ENCODE results near the gene TECPR2. TPM values are rescaled to one million over a fixed set of nuclear protein-coding genes. Genes with fewer than 3 reads are reported as not detected.

Gene TECPR2
- total and polyA plus RNA-seq, 10 of the 15 experiments (the other 5 are each of a cell fraction or from before 2014, with no cell fraction given): 0.15 to 10.0 (median 3.0) TPM

DNA sequence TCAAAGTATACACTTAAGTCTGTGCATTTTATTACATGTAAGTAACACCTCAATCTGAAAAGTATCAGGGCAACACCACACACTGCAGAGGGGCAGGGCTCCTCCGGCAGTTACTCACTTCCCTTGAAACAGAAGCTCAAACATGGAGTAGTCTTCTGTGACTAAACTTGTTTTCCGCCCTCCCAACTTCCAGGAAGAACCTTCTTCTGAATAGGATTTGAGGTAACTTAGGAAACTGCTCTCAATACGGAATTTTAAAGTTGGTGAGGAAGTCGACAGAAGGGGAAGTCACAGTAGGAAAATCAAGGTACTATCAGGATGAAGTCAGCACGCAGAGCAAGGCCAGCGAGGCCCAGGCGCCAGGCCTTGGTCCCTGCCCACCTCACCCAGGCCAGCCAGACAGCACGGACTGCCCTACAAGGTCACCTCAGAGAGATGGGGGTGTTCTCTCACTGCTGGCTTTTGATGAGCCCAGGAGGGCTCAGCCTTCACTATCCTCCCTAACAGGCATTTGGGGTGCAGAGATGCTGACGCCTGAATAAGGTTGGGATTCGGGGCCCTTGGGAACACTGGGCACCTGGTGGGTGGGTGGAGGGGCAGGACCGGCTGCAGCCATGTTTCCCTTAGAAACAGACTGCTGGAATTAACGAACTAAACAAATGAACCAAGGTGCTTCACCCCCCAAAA is 141.0 kb downstream of the TECPR2 start:
- no peaks in the 10 kb centered on the region for H3K27me3 ChIP-seq (replicated peaks in 1 of 2; ENCODE audit: control insufficient read depth in 2 of 2, insufficient read depth in 2 of 2, low read length in 1 of 2)
- ChIA-PET POLR2A (no interaction called here), SMC1A (ENCODE audit: uncharacterized antibody, unreplicated experiment) (no interaction called here), RAD21 (ENCODE audit: unreplicated experiment) (no interaction called here), CTCF (no interaction called here)
- no peak for FAIRE-seq
- 39% methylated on average over 12 of the region's 12 CpGs for WGBS (ENCODE audit: insufficient coverage, insufficient replicate concordance, low lambda C conversion rate, missing lambda C conversion rate)
- H3K27ac ChIP-seq (ENCODE audit: control insufficient read depth, insufficient read depth): no peak overlapping the region
- H3K9ac ChIP-seq (ENCODE audit: control insufficient read depth, insufficient read depth, low read length): no peak overlapping the region
- H3K4me2 ChIP-seq (ENCODE audit: control insufficient read depth, insufficient read depth): no peak overlapping the region
- ATAC-seq: no peak
- H3K36me3 ChIP-seq (ENCODE audit: control insufficient read depth in 2 of 2, insufficient read depth in 2 of 2, low read length in 1 of 2): no peaks in the 10 kb centered on the region
- BruUV-seq (replicated peaks): no TSS peak
- no peak overlapping the region for H3K4me3 ChIP-seq
- H2AFZ ChIP-seq (ENCODE audit: control insufficient read depth, low read depth, low read length): no peak overlapping the region
- TF ChIP-seq, protein P1, sequence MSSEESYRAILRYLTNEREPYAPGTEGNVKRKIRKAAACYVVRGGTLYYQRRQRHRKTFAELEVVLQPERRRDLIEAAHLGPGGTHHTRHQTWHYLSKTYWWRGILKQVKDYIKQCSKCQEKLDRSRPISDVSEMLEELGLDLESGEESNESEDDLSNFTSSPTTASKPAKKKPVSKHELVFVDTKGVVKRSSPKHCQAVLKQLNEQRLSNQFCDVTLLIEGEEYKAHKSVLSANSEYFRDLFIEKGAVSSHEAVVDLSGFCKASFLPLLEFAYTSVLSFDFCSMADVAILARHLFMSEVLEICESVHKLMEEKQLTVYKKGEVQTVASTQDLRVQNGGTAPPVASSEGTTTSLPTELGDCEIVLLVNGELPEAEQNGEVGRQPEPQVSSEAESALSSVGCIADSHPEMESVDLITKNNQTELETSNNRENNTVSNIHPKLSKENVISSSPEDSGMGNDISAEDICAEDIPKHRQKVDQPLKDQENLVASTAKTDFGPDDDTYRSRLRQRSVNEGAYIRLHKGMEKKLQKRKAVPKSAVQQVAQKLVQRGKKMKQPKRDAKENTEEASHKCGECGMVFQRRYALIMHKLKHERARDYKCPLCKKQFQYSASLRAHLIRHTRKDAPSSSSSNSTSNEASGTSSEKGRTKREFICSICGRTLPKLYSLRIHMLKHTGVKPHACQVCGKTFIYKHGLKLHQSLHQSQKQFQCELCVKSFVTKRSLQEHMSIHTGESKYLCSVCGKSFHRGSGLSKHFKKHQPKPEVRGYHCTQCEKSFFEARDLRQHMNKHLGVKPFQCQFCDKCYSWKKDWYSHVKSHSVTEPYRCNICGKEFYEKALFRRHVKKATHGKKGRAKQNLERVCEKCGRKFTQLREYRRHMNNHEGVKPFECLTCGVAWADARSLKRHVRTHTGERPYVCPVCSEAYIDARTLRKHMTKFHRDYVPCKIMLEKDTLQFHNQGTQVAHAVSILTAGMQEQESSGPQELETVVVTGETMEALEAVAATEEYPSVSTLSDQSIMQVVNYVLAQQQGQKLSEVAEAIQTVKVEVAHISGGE (CRISPR knock-in tag; IDR thresholded peaks at IDR 0.05): no peak
- TF ChIP-seq SMC3 (IDR thresholded peaks at IDR 0.05; ENCODE audit: borderline replicate concordance, low read length) (no peak), IKZF2 (IDR thresholded peaks at IDR 0.05) (no peak), NFYB (IDR thresholded peaks at IDR 0.05; ENCODE audit: insufficient read depth, low read depth, low read length) (no peak)
- no peaks in the 10 kb centered on the region for H3K79me2 ChIP-seq (ENCODE audit: control insufficient read depth, insufficient read depth, low read length)
- in situ Hi-C loops (cut with MboI) (no loop called here), intact Hi-C loops (cut with micrococcal nuclease; ENCODE audit: unreplicated experiment) (no loop called here)
- no peaks in the 10 kb centered on the region for H3K9me3 ChIP-seq (replicated peaks; ENCODE audit: control insufficient read depth, insufficient read depth, low read length)
- no peaks in the 10 kb centered on the region for H4K20me1 ChIP-seq (ENCODE audit: control insufficient read depth, insufficient read depth)
- no peak for DNase-seq (ENCODE audit: low read depth, low spot score)
- H3K4me1 ChIP-seq (ENCODE audit: control insufficient read depth, insufficient read depth, low read length): no peaks in the 10 kb centered on the region

Measured in GM12878 (cell line).